Loucy (cell line): ENCODE measurements around the gene MAN1C1.
A peak's percentile ranks its signal among the peaks of the same experiment; 100 is the strongest.

Experiments used
- H2AFZ ChIP-seq: fragments of 200-600 bp; sonication (generic); 2 replicates; pipeline ENCODE4 v1.6.0; 2016; ENCODE audit warnings: antibody characterized with exemption, mild to moderate bottlenecking, low read length, moderate library complexity
- H3F3A ChIP-seq: fragments of 200-600 bp; 2 replicates; pipeline ENCODE4 v1.6.0; 2016; ENCODE audit warnings: antibody characterized with exemption, low read depth, mild to moderate bottlenecking
- H3K27me3 ChIP-seq: fragments of 200-600 bp; sonication (generic); 2 replicates; pipeline ENCODE4 v1.6.1; 2014; ENCODE audit warnings: low read length, mild to moderate bottlenecking; ENCODE audit not compliant: insufficient read depth, poor library complexity, severe bottlenecking
- H3K36me3 ChIP-seq: fragments of 200-600 bp; sonication (generic); 2 replicates; pipeline ENCODE4 v1.6.1; 2016; ENCODE audit warnings: low read length; ENCODE audit not compliant: insufficient read depth
- H3K4me1 ChIP-seq: fragments of 200-600 bp; sonication (generic); 2 replicates; pipeline ENCODE4 v1.5.1; 2014; ENCODE audit warnings: low read length, mild to moderate bottlenecking; ENCODE audit not compliant: insufficient read depth, poor library complexity, severe bottlenecking
- H3K4me2 ChIP-seq: fragments of 200-600 bp; sonication (generic); 2 replicates; pipeline ENCODE4 v1.6.0; 2014; ENCODE audit warnings: antibody characterized with exemption, low read length, low read depth, mild to moderate bottlenecking; ENCODE audit not compliant: poor library complexity, severe bottlenecking
- H3K4me3 ChIP-seq: fragments of 200-600 bp; sonication (generic); 2 replicates; pipeline ENCODE4 v1.5.1; 2014; ENCODE audit warnings: low read length, mild to moderate bottlenecking, mixed read lengths; ENCODE audit not compliant: poor library complexity, severe bottlenecking
- H3K79me2 ChIP-seq: fragments of 200-600 bp; sonication (generic); 2 replicates; pipeline ENCODE4 v1.6.1; 2014; ENCODE audit warnings: low read length; ENCODE audit not compliant: insufficient read depth
- H3K9ac ChIP-seq: fragments of 200-600 bp; sonication (generic); 2 replicates; pipeline ENCODE4 v1.6.0; 2014; ENCODE audit warnings: mild to moderate bottlenecking, low read depth, low read length, moderate library complexity; ENCODE audit not compliant: poor library complexity, severe bottlenecking
- H3K9me2 ChIP-seq: fragments of 200-600 bp; sonication (generic); replicated peaks from 2 replicates; pipeline ENCODE4 v1.6.1; 2016; ENCODE audit warnings: low read depth, low read length, mixed read lengths
- H3K9me3 ChIP-seq: fragments of 200-600 bp; sonication (generic); 2 replicates; pipeline ENCODE4 v1.6.1; 2014; ENCODE audit warnings: mild to moderate bottlenecking, antibody characterized with exemption, low read length, low read depth; ENCODE audit not compliant: insufficient read depth
- H4K20me1 ChIP-seq: fragments of 200-600 bp; sonication (generic); 2 replicates; pipeline ENCODE4 v1.6.0; 2014; ENCODE audit warnings: antibody characterized with exemption, low read length, mild to moderate bottlenecking; ENCODE audit not compliant: insufficient read depth, poor library complexity, severe bottlenecking
- EZH2phosphoT487 ChIP-seq: fragments of 200-600 bp; IDR thresholded peaks from 2 replicates; pipeline ENCODE4 v1.6.1; 2018; ENCODE audit warnings: antibody characterized with exemption, mild to moderate bottlenecking, moderate library complexity, borderline replicate concordance
- TF ChIP-seq, protein P1 (sequence below): fragments of 200-600 bp; sonication (generic); conservative IDR thresholded peaks from 2 replicates; pipeline ENCODE4 v1.5.1; 2014; ENCODE audit warnings: mild to moderate bottlenecking, antibody characterized with exemption, low read length

The MAN1C1 gene

DNA sequence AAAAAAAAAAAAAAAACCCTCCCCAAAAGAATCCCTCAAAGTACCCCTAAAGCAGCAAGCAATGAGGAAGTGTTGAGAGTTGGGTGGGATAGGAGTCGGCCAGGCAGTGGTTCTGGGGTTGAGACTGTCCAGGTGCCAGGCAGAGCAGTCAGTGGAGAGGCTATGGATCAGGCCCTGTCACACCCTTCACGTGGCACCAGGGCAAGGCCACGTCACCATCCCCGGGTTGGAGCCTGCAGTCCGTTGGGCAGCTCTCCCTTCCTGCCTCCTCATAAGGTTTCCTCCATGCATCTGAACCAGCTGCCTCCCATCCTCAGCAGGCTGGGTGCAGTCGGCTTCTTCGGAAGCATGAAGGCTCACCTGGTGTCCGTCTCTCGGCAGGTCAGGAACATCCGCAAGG is 146.9 kb downstream of the MAN1C1 start:
- no peak overlapping the region for H3K4me2 ChIP-seq
- H3F3A ChIP-seq = 0 out of 2 replicates have a peak, but pooled peaks cover 3% of the 10 kb centered on the region
- no peaks in the 10 kb centered on the region for H3K9me2 ChIP-seq
- no peak overlapping the region for H3K9ac ChIP-seq
- no peaks in the 10 kb centered on the region for H3K36me3 ChIP-seq
- no peak overlapping the region for H3K4me3 ChIP-seq
- H2AFZ ChIP-seq = no peak overlapping the region
- TF ChIP-seq, protein P1, sequence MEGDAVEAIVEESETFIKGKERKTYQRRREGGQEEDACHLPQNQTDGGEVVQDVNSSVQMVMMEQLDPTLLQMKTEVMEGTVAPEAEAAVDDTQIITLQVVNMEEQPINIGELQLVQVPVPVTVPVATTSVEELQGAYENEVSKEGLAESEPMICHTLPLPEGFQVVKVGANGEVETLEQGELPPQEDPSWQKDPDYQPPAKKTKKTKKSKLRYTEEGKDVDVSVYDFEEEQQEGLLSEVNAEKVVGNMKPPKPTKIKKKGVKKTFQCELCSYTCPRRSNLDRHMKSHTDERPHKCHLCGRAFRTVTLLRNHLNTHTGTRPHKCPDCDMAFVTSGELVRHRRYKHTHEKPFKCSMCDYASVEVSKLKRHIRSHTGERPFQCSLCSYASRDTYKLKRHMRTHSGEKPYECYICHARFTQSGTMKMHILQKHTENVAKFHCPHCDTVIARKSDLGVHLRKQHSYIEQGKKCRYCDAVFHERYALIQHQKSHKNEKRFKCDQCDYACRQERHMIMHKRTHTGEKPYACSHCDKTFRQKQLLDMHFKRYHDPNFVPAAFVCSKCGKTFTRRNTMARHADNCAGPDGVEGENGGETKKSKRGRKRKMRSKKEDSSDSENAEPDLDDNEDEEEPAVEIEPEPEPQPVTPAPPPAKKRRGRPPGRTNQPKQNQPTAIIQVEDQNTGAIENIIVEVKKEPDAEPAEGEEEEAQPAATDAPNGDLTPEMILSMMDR = no peak
- no peak for TF ChIP-seq EZH2phosphoT487
- no peaks in the 10 kb centered on the region for H3K79me2 ChIP-seq
- H4K20me1 ChIP-seq = no peaks in the 10 kb centered on the region
- no peaks in the 10 kb centered on the region for H3K9me3 ChIP-seq
- no peaks in the 10 kb centered on the region for H3K27me3 ChIP-seq
- peaks cover 19% of the 10 kb centered on the region for H3K4me1 ChIP-seq

- peak overlapping the region; percentile 45 for H3K9ac ChIP-seq
- no peaks in the 10 kb centered on the region for H3K9me3 ChIP-seq
- H3K4me3 ChIP-seq = peak overlapping the region; percentile 27
- H3K4me2 ChIP-seq = peak overlapping the region; percentile 61
- H3F3A ChIP-seq = 0 out of 2 replicates have a peak, but pooled peaks cover 3% of the 10 kb centered on the region
- no peaks in the 10 kb centered on the region for H3K79me2 ChIP-seq
- no peaks in the 10 kb centered on the region for H3K9me2 ChIP-seq
- H3K4me1 ChIP-seq = peaks cover 20% of the 10 kb centered on the region
- peaks cover 4% of the 10 kb centered on the region for H3K27me3 ChIP-seq
- H3K36me3 ChIP-seq = no peaks in the 10 kb centered on the region
- H2AFZ ChIP-seq = no peak overlapping the region
- no peak for TF ChIP-seq EZH2phosphoT487
- TF ChIP-seq, protein P1 = no peak
- H4K20me1 ChIP-seq = no peaks in the 10 kb centered on the region
Measured at GRCh38 chr1:25765136-25765922, 148.7 kb downstream of the MAN1C1 start.

- peaks cover 11% of the 10 kb centered on the region for H3K27me3 ChIP-seq
- peak overlapping the region; percentile 61 for H3K4me2 ChIP-seq
- peak overlapping the region; percentile 45 for H3K9ac ChIP-seq
- 0 out of 2 replicates have a peak, but pooled peaks cover 3% of the 10 kb centered on the region for H3F3A ChIP-seq
- peak overlapping the region; percentile 27 for H3K4me3 ChIP-seq
- H3K36me3 ChIP-seq = no peaks in the 10 kb centered on the region
- H2AFZ ChIP-seq = no peak overlapping the region
- H3K9me3 ChIP-seq = no peaks in the 10 kb centered on the region
- H4K20me1 ChIP-seq = no peaks in the 10 kb centered on the region
- peaks cover 27% of the 10 kb centered on the region for H3K4me1 ChIP-seq
- TF ChIP-seq, protein P1 = no peak
- no peak for TF ChIP-seq EZH2phosphoT487
- no peaks in the 10 kb centered on the region for H3K79me2 ChIP-seq
- no peaks in the 10 kb centered on the region for H3K9me2 ChIP-seq
Measured at GRCh38 chr1:25765923-25766589, 149.5 kb downstream of the MAN1C1 start.
